ENCODE results near the gene PHLPP1.

PHLPP1 gene

DNA sequence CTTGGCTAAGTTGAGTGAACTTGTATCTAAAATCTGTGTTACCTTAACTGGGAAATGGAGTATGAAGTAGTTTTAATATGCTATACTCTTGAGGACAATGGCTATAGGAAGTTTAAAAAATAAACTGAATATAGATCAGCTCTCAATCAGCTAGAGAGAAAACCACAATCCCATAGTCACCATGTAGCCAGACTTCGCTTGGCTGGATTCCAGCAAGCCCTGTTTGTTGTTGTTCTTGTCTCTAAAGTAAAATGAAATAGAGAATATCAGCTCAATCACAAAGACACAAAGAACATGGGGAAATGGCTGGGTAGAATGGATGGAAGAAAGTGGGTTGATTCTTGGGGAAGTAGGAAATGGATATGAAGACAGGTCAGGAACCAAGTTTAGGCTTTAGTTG is 234.9 kb downstream of the PHLPP1 start:
- H3K4me3 ChIP-seq (ENCODE audit: low read length), result no peak overlapping the region
- no peak for DNase-seq (ENCODE audit: low read depth, low spot score)

DNA sequence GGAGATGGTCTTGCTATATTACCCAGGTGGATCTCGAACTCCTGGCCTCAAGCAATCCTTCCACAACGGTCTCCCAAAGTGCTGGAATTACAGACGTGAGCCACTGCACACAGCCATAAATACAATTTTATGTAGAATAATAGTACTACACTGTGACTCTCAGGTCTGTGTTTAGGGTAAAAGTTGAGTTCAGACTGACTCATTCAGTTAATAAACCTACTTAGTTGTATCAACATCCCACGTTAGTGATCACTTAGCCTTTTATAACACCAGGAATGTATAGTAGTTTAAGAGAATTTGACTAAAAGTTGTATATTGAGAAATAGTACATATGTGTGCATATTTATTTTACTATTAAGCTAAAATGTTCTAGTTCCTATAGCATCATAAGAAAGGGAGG is 237.5 kb downstream of the PHLPP1 start:
- DNase-seq (ENCODE audit: low read depth, low spot score), result no peak
- H3K4me3 ChIP-seq (ENCODE audit: low read length), result no peak overlapping the region

DNA sequence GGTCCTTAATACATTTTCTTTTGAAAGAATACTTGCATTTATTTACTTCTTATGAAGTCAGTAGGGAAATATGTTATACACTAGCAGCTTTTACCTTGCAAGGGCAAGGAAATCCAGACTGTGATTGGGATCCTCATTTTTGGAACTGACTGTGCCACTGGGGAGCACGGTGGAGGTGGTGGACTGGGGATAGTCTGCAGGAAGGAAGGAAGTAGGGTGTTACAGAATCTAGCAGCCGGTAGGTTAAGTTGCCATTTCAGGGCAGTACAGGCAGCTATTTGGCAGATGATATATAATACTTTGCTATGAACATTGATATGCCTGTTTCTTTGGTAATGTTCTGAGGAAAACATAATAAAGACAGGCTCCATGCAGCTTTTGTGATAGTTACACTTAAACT is 238.3 kb downstream of the PHLPP1 start:
- H3K4me3 ChIP-seq (ENCODE audit: low read length), result no peak overlapping the region
- DNase-seq (ENCODE audit: low read depth, low spot score), result no peak

DNA sequence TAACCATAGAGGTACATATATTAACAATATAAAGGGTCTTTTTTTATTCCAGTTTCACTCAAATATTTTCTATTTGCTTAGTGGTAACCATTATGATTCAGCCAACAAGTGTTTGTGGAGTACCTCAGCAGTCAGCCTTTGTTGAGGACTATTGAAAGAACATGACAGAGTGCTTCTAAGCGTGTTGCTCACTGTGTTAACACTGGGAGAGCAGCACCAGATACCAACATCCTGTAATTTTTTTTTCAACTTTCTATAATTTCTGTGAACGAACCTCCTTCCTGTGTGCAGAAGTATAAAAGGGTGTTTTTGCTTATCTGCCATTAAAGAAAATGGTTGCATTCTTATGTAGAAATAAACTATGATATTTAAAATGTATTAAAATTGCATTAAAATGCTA is 239.0 kb downstream of the PHLPP1 start:
- H3K4me3 ChIP-seq (ENCODE audit: low read length), result no peak overlapping the region
- peak; percentile 50 for DNase-seq (ENCODE audit: low read depth, low spot score)

DNA sequence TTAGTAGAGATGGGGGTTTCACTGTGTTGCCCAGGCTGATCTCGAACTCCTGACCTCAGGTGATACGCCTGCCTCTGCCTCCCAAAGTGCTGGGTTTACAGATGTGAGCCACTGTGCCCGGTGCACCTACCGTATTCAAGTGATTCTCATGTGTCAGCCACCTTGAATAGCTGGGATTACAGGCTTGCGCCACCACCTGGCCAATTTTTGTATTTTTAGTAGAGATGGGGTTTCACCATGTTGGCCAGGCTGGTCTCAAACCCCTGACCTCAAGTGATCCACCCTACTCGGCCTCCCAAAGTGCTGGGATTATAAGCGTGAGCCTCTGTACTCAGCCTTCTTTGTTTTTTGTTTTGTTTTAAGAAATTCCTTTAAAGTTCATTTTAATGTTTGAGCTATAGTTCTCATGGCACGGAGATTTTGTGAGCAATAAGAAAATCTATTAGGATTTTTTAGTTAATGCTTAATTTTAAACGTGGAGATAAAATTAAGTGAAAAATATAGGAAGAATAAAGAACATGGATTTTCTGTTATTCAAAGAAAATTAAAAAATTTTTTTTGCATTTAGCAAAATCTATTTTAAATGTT is 242.6 kb downstream of the PHLPP1 start:
- DNase-seq (ENCODE audit: low read depth, low spot score), result peak; percentile 28
- no peak overlapping the region for H3K4me3 ChIP-seq (ENCODE audit: low read length)

DNA sequence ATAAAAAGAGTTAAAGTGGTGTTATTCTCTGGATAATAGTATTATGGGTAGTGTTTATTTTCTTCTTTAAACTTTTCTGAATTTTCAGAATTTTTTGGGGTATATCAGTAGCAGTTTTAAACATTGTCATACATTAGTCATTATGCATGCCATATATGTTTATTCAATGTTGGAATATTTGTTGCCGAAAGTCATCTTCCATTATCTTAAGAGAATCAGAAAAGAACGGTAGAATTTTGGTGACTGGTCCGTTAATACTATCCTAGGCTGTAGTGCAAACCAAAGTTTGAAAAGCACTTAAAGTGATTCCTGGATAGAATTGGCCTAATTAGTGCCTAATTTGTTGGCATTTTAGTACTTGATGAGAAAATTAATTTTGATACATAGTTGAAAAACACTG is 244.1 kb downstream of the PHLPP1 start:
- no peak overlapping the region for H3K4me3 ChIP-seq (ENCODE audit: low read length)
- no peak for DNase-seq (ENCODE audit: low read depth, low spot score)

DNA sequence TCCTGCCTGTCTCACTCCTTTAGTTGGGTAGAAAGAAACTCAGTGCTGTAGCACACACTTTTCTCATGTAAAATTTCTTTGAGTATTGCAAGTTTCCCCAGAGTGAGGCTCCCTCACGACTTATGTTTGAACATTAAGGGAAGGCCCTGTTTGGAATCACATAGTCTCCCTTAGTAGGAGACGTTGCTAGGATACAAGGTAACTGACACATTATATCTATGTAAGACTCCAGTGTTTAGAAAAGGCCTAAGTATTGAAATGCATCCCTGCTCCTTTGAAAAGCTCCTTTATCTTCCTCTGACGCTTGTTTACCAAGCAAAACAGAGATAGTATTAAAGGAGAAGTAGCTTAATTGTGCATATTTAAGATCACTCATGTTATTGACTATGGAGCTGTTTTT is 248.2 kb downstream of the PHLPP1 start:
- DNase-seq (ENCODE audit: low read depth, low spot score), result no peak
- H3K4me3 ChIP-seq (ENCODE audit: low read length), result no peak overlapping the region

DNA sequence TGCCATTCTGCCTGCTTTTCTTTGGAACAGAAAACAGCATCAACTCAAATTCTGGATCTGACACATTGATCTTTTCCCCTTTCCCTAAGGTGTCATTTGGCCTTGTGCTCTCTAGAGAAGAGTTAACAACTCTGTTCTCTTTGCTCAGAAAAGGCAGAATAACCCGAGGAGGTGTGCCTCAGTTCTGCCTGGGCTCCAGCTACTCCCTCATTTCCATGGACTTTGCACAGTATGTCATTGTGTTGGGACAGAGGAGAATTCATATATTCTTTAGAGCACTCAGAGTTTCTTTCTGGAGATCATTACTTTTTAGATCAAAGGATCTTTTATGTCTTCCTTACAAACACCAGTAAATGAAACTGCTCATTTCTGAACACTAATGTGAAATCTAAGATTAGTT is 249.1 kb downstream of the PHLPP1 start:
- no peak overlapping the region for H3K4me3 ChIP-seq (ENCODE audit: low read length)
- DNase-seq (ENCODE audit: low read depth, low spot score), result no peak

DNA sequence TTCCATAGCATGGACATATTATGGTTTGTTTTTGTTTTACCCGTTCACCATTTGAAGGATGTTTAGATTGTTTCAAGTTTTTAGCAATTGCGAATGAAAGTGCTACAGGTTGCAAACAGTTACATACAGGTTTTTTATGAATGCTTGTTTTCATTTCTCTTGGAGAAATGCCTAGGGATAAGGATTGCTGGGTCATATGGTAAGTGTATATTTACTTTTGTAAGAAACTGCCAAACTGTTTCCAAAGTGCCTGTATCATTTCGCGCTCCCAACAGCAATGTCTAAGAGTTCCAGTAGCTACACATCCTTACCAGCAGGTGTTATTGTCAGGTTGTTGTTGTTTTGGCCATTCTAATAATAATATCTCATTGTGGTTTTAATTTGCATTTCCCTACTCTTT is 251.7 kb downstream of the PHLPP1 start:
- DNase-seq (ENCODE audit: low read depth, low spot score), result no peak
- H3K4me3 ChIP-seq (ENCODE audit: low read length), result no peak overlapping the region

DNA sequence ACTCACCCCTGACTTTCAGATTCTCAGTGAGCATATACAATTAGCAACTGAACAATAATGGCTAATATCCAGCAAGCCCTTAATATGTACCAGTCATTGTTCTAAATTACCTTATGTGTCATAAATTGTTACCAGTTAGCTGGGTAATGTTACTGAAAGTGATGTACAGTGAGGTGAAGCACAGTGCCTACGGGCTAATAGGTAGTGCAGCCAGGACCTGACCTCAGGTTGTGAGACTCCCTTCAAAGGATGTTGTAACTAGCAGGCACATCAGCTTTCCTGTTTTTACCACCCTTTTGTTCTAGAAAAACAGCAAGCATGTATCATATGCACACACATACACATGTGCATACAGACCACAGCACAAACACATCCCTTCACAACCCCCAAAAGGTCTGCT is 258.3 kb downstream of the PHLPP1 start:
- no peak overlapping the region for H3K4me3 ChIP-seq (ENCODE audit: low read length)

DNA sequence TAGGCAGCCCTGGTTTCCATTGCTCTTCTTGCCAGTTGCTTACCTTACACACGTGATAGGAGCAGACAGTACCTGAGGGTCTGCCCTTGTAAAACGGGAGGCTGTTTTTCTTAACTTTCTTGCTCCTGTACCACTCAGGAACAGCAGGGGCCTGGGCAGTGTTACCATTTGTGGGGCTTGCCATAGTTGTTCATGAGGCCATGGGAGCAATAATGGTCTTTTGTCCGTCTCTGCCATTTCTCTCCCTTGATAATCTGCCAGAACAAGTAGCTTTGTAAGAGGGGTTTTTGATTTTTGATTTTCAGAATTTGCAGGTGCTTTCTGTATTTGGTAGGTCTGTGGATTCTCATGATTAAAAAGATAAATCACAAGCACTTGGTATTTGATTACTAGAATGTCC is 259.0 kb downstream of the PHLPP1 start:
- no peak for DNase-seq (ENCODE audit: low read depth, low spot score)
- no peak overlapping the region for H3K4me3 ChIP-seq (ENCODE audit: low read length)

More for the DNA sequence above, 258.3 kb downstream of the PHLPP1 start:
- no peak for DNase-seq (ENCODE audit: low read depth, low spot score)

DNA sequence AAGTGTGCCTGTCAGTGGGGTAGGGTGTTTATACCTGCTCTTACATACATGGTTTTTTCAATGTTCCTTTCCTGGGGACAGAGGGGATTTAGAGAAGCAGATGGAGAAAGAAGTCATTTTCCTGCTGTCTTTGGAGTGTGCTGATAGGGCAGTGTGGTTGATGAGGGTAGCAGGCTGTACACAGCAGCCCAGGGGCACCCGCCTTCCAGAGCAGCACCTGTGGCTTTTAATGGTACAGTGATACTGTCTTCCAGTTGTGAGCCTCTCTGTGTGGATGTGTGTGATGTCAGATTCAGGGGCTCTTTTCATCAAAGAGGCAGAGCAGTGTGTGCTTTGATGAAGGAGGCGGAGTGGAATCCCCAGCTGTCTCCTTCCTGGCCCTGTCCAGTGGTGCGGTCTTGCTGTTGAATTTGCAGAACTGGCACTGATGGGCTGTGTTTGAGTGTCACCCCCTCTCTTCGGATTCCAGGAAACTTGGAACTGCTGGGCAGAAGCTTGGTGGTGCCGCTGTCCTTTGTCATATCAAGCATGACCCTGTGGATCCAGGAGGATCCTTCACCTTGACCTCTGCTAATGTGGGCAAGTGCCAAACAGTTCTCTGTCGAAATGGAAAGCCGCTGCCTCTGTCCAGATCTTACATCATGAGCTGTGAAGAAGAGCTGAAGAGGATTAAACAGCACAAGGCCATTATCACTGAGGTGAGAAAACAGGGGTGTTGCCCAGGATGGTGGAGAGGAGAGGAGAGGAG is 259.8 kb downstream of the PHLPP1 start:
- no peak overlapping the region for H3K4me3 ChIP-seq (ENCODE audit: low read length)
- peak; percentile 63 for DNase-seq (ENCODE audit: low read depth, low spot score)

DNA sequence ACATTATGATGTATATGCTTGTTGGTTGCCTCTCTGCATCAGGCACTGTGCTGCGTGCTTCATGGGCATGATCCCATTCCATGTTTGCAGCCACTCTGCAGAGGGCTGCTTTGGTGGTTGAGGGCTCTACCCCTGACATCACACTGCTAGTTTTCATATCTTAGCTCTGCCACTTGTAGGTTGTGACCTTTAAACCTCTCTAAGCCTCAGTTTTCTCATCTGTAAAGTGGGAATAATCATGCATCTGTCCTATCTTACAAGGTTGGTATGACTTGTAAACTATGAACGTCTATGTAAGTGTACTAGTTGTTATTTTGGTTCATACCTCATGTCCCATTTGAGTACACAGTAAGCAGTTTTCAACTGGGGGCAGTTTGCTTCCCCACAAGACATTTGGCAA is 260.4 kb downstream of the PHLPP1 start:
- no peak overlapping the region for H3K4me3 ChIP-seq (ENCODE audit: low read length)
- no peak for DNase-seq (ENCODE audit: low read depth, low spot score)

DNA sequence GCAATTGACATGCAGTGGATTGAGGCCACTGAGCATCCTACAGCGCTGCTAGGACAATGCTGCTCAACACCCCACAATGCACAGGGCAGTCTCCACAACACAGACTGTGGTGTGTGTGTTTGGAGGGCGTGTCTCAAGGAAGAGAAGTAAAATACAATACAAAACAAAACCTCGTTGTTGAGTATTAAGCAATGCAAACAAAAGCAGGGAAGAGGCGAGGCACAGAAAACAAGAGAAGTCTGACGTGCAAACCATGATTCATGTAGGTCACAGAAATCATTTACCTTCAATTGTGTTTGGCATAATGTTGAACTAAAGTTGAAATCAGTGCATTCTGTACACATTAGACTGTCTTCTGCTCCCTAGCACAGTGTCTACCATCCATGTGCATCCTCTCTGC is 260.9 kb downstream of the PHLPP1 start:
- no peak for DNase-seq (ENCODE audit: low read depth, low spot score)
- H3K4me3 ChIP-seq (ENCODE audit: low read length), result no peak overlapping the region

DNA sequence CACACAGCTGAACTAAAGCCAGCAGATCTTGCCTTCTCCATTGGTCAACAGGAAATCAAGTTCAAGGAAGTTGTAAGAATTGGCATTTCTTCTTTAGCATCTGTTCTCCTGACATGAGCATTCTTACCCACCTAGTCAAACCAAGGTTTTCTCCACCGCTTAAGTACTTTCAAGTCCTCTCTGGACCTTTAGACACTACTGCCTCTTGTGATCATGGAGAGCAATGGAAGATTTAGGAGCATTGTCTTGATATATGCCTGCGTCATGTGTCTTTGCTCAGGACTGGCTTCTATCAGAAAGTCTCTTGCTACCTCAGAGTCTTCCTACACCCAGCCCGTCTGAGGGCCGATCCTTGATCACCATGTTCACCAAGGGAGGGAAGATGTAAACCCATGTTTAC is 262.2 kb downstream of the PHLPP1 start:
- no peak overlapping the region for H3K4me3 ChIP-seq (ENCODE audit: low read length)
- DNase-seq (ENCODE audit: low read depth, low spot score), result no peak

DNA sequence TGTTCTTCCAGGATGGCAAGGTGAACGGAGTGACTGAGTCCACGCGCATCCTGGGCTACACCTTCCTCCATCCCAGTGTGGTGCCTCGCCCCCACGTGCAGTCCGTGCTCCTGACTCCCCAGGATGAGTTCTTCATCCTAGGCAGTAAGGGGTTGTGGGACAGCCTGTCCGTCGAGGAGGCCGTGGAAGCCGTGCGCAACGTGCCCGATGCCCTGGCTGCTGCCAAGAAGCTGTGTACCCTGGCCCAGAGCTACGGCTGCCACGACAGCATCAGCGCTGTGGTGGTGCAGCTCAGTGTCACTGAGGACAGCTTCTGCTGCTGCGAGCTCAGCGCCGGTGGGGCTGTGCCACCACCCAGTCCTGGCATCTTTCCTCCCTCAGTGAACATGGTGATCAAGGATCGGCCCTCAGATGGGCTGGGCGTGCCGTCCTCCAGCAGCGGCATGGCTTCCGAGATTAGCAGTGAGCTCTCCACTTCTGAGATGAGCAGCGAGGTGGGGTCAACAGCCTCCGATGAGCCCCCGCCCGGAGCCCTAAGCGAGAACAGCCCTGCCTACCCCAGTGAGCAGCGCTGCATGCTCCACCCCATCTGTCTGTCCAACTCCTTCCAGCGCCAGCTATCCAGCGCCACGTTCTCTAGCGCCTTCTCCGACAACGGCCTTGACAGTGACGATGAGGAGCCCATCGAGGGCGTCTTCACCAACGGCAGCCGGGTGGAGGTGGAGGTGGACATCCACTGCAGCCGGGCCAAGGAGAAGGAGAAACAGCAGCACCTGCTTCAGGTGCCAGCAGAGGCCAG is 263.1 kb downstream of the PHLPP1 start:
- no peak overlapping the region for H3K4me3 ChIP-seq (ENCODE audit: low read length)
- no peak for DNase-seq (ENCODE audit: low read depth, low spot score)

DNA sequence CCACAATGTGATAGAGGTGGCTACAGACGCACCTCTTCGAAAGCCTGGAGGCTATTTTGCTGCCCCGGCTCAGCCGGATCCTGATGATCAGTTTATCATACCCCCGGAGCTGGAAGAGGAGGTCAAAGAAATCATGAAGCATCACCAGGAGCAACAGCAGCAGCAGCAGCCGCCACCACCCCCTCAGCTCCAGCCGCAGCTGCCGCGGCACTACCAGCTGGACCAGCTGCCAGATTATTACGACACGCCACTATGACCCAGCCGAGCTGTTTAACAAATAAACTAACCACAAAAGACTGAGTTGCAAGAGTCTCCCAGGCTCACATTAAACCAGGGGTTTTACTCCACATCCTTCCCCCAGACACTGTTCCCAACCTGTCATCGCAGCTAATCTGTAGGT is 263.8 kb downstream of the PHLPP1 start:
- no peak overlapping the region for H3K4me3 ChIP-seq (ENCODE audit: low read length)
- peak; percentile 10 for DNase-seq (ENCODE audit: low read depth, low spot score)

DNA sequence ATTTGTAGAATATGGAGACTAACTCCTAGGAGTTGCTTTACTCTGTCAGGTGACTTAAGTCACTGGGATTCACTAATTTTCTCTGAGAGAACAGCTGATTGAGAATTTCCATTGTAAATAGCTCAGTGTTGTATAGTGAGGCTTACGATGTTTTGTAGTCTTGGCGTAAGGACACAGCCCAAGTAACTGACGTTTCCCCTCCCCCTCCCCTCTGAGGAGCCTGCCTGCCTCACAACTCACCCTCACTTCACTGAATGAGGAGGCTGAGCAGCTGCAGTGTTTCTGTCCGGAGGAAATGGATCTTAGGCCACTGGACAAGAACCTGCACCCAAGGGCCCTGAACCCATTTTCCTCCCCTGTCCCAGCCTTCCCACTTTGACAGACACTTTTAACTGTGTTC is 264.6 kb downstream of the PHLPP1 start:
- no peak for DNase-seq (ENCODE audit: low read depth, low spot score)
- H3K4me3 ChIP-seq (ENCODE audit: low read length), result no peak overlapping the region

DNA sequence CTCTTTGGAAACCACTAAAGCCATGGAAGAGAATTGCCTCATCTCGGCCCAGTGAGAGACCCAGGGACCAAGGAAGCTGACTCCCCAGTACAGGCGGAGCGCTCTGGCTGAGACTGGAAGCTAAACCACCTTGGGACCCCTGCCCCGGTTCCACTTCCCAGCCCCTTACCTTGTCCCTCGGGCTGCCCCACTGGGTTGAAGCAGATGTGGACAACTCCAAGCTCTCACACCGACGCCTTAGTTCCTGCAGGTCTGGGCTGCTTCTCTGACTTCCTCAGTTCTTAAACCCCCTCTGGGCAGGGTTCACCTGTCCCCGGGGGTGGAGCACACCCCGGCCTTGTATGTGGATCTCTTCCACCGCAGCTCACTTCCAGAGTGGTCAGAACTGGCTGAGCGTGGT is 266.2 kb downstream of the PHLPP1 start:
- DNase-seq (ENCODE audit: low read depth, low spot score), result no peak
- no peak overlapping the region for H3K4me3 ChIP-seq (ENCODE audit: low read length)

DNA sequence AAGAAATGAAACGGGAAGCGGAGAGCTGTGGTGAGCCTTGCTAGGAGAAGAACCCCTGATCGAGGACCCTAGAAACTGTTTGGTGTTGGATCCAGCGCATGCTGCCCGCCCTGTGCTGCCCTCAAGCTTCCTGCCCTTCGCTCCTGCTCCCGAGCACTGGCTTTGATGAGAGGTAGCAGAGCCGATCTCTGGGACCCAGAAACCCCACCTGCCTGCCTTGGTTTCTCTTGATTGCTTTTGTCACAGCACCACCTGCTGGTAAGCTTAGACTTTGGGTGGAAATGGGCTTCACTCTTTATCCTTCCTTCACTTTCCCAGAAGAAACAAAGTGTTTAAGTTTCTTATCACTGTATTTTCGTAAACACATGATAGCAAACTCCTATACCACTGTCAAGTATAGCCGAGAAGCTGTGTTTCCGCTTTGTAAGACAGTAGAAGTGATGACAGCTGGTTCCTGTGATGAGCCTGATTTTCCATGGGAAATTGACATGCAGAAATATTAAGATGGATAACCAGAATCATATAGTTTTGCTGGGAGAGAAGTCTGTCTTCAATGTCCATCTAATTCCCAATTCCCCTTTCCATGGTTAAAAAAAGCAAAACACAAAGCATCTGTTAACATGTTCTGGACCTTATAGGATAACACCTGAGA is 267.4 kb downstream of the PHLPP1 start:
- H3K4me3 ChIP-seq (ENCODE audit: low read length), result no peak overlapping the region; the same call in 1 of the 2 replicates
- peak; percentile 67 for DNase-seq (ENCODE audit: low read depth, low spot score)

Data from Jurkat, Clone E6-1 (cell line).